Measurements from ENCODE around the gene PAPOLG.

PAPOLG gene

GRCh38 chr2:60819155-60819862, 63.2 kb downstream of the PAPOLG start:
- peak overlapping the region; percentile 27 for H3K4me2 ChIP-seq (ENCODE audit: low read length)
- H3K4me3 ChIP-seq (ENCODE audit: low read depth, low read length, poor library complexity, severe bottlenecking), result no peak overlapping the region
- 0 out of 2 replicates have a peak overlapping the region, but pooled peaks have one; percentile 44 for H2AFZ ChIP-seq (ENCODE audit: low read length)

GRCh38 chr2:60819936-60820335, 63.9 kb downstream of the PAPOLG start:
- no peak overlapping the region for H3K4me3 ChIP-seq (ENCODE audit: low read depth, low read length, poor library complexity, severe bottlenecking)
- TF ChIP-seq EZH2 (IDR thresholded peaks at IDR 0.05; ENCODE audit: borderline replicate concordance, low read length) (no peak), CTCF (IDR thresholded peaks at IDR 0.05; ENCODE audit: low read length) (no peak)
- no peaks in the 10 kb centered on the region for H3K9me2 ChIP-seq (ENCODE audit: low read depth, low read length)
- H2AFZ ChIP-seq (ENCODE audit: low read length), result no peak overlapping the region
- no peaks in the 10 kb centered on the region for H3K36me3 ChIP-seq (ENCODE audit: insufficient read depth, low read length)
- no peaks in the 10 kb centered on the region for H3F3A ChIP-seq (ENCODE audit: insufficient read depth, low read length)
- H4K20me1 ChIP-seq (ENCODE audit: insufficient read depth, low read length), result no peaks in the 10 kb centered on the region
- H3K27ac ChIP-seq (ENCODE audit: low read depth, low read length, poor library complexity, severe bottlenecking), result peak overlapping the region; percentile 83
- H3K9ac ChIP-seq (ENCODE audit: low read length), result no peak overlapping the region; the same call in 1 of the 2 replicates
- peaks cover 82% of the 10 kb centered on the region for H3K4me1 ChIP-seq (ENCODE audit: insufficient read depth, low read length, severe bottlenecking)
- H3K4me2 ChIP-seq (ENCODE audit: low read length), result peak overlapping the region; percentile 27
- H3K27me3 ChIP-seq (ENCODE audit: insufficient read depth, low read length), result no peaks in the 10 kb centered on the region
- H3K79me2 ChIP-seq (ENCODE audit: insufficient read depth, low read length), result no peaks in the 10 kb centered on the region
- no peaks in the 10 kb centered on the region for H3K9me3 ChIP-seq (ENCODE audit: low read length)

More at GRCh38 chr2:60819155-60819862, 63.2 kb downstream of the PAPOLG start:
- Histone ChIP-seq H3K27ac (ENCODE audit: low read depth, low read length, poor library complexity, severe bottlenecking) (peak overlapping the region; percentile 83), H3K9me2 (ENCODE audit: low read depth, low read length) (no peaks in the 10 kb centered on the region), H3F3A (ENCODE audit: insufficient read depth, low read length) (no peaks in the 10 kb centered on the region), H3K4me1 (ENCODE audit: insufficient read depth, low read length, severe bottlenecking) (peaks cover 75% of the 10 kb centered on the region), H3K9ac (ENCODE audit: low read length) (peak overlapping the region; percentile 35; the same call in 1 of the 2 replicates), H3K27me3 (ENCODE audit: insufficient read depth, low read length) (no peaks in the 10 kb centered on the region), H3K9me3 (ENCODE audit: low read length) (no peaks in the 10 kb centered on the region), H3K79me2 (ENCODE audit: insufficient read depth, low read length) (no peaks in the 10 kb centered on the region), H3K36me3 (ENCODE audit: insufficient read depth, low read length) (no peaks in the 10 kb centered on the region), H4K20me1 (ENCODE audit: insufficient read depth, low read length) (no peaks in the 10 kb centered on the region)
- TF ChIP-seq CTCF (IDR thresholded peaks at IDR 0.05; ENCODE audit: low read length), result no peak
- no peak for TF ChIP-seq EZH2 (IDR thresholded peaks at IDR 0.05; ENCODE audit: borderline replicate concordance, low read length)

- Histone ChIP-seq H3K27ac (ENCODE audit: low read depth, low read length, poor library complexity, severe bottlenecking) (peak overlapping the region; percentile 83), H3K36me3 (ENCODE audit: insufficient read depth, low read length) (no peaks in the 10 kb centered on the region), H3K4me1 (ENCODE audit: insufficient read depth, low read length, severe bottlenecking) (peaks cover 86% of the 10 kb centered on the region), H4K20me1 (ENCODE audit: insufficient read depth, low read length) (no peaks in the 10 kb centered on the region), H3K4me2 (ENCODE audit: low read length) (no peak overlapping the region), H3K9me2 (ENCODE audit: low read depth, low read length) (no peaks in the 10 kb centered on the region), H3K9me3 (ENCODE audit: low read length) (no peaks in the 10 kb centered on the region), H3K9ac (ENCODE audit: low read length) (no peak overlapping the region), H3K79me2 (ENCODE audit: insufficient read depth, low read length) (no peaks in the 10 kb centered on the region), H2AFZ (ENCODE audit: low read length) (no peak overlapping the region), H3K4me3 (ENCODE audit: low read depth, low read length, poor library complexity, severe bottlenecking) (no peak overlapping the region), H3K27me3 (ENCODE audit: insufficient read depth, low read length) (no peaks in the 10 kb centered on the region), H3F3A (ENCODE audit: insufficient read depth, low read length) (no peaks in the 10 kb centered on the region)
- TF ChIP-seq EZH2 (IDR thresholded peaks at IDR 0.05; ENCODE audit: borderline replicate concordance, low read length) (no peak), CTCF (IDR thresholded peaks at IDR 0.05; ENCODE audit: low read length) (no peak)
These were observed 64.5 kb downstream of the PAPOLG start for GRCh38 chr2:60820416-60821132.

Data from OCI-LY1 (cell line).